Measurements from ENCODE around the gene TF. TPM values are rescaled to one million over a fixed set of nuclear protein-coding genes. Genes with fewer than 3 reads are reported as not detected.

The TF gene
- total RNA-seq, 1 donor from 2014 or later: under 0.01 TPM

- no peak for DNase-seq (ENCODE audit: low read depth)
- TF ChIP-seq CTCF (conservative IDR thresholded peaks at IDR 0.05; ENCODE audit: low read depth, low read length): no peak
- peak overlapping the region; percentile 93 for H3K4me3 ChIP-seq (ENCODE audit: low read depth, low read length)
Measured at GRCh38 chr3:133805384-133805701, 59.1 kb downstream of the TF start.

GRCh38 chr3:133805702-133806475, 59.7 kb downstream of the TF start, which contains the start of gene SRPRB:
SRPRB (plus strand) TSS chr3:133805815; CDS start chr3:133805849, 34 bp downstream.
- peak within 1 kb of the TSS; percentile 93 for H3K4me3 ChIP-seq (ENCODE audit: low read depth, low read length)
- peak; percentile 47 for DNase-seq (ENCODE audit: low read depth)
- no peak for TF ChIP-seq CTCF (conservative IDR thresholded peaks at IDR 0.05; ENCODE audit: low read depth, low read length)

- no peak overlapping the region for H3K4me3 ChIP-seq (ENCODE audit: low read depth, low read length)
- TF ChIP-seq CTCF (conservative IDR thresholded peaks at IDR 0.05; ENCODE audit: low read depth, low read length): no peak
- no peak for DNase-seq (ENCODE audit: low read depth)
Measured at GRCh38 chr3:133812872-133813271, 66.7 kb downstream of the TF start.

GRCh38 chr3:133815386-133815785, 69.2 kb downstream of the TF start:
- no peak overlapping the region for H3K4me3 ChIP-seq (ENCODE audit: low read depth, low read length)
- no peak for DNase-seq (ENCODE audit: low read depth)
- no peak for TF ChIP-seq CTCF (conservative IDR thresholded peaks at IDR 0.05; ENCODE audit: low read depth, low read length)

- no peak for TF ChIP-seq CTCF (conservative IDR thresholded peaks at IDR 0.05; ENCODE audit: low read depth, low read length)
- H3K4me3 ChIP-seq (ENCODE audit: low read depth, low read length): no peak overlapping the region
- no peak for DNase-seq (ENCODE audit: low read depth)
Measured at GRCh38 chr3:133820129-133820528, 73.9 kb downstream of the TF start.

GRCh38 chr3:133820889-133821675, 74.9 kb downstream of the TF start:
- no peak for DNase-seq (ENCODE audit: low read depth)
- H3K4me3 ChIP-seq (ENCODE audit: low read depth, low read length): no peak overlapping the region
- no peak for TF ChIP-seq CTCF (conservative IDR thresholded peaks at IDR 0.05; ENCODE audit: low read depth, low read length)

Measured in epithelial cell of proximal tubule (primary cell).